IMR-90 (cell line): Measurements from ENCODE around the gene VCL. TPM values are rescaled to one million over a fixed set of nuclear protein-coding genes. Genes with fewer than 3 reads are reported as not detected.
A peak's percentile ranks its signal among the peaks of the same experiment; 100 is the strongest.
"Not testable (repeated sequence)": the region's sequence is repeated elsewhere in the genome, so short reads cannot be mapped to it uniquely, and the experiment has no call there.

Experiments used
- ATAC-seq: fragments of 200-7000 bp; cut with Tn5 transposase; 2 replicates; pipeline ENCODE4 v1.9.1; 2020; ENCODE audit warnings: low read depth, mild to moderate bottlenecking, moderate library complexity
- BruUV-seq: library from RNA; stranded (reverse); fragments of 400-500 nt; replicated peaks from 2 replicates; lab custom pipeline; 2021; lab: Mats Ljungman, UMichigan
- CTCF ChIA-PET: fragments of 300-600 bp; formaldehyde crosslinking; extraction: SDS; loops from one replicate; lab custom pipeline; 2021; ENCODE audit warnings: antibody characterized with exemption; lab: Yijun Ruan, JAX
- POLR2A ChIA-PET: fragments of 300-600 bp; sonication (Branson Sonifier 250); formaldehyde crosslinking; loops from one replicate; lab custom pipeline; 2022; ENCODE audit warnings: antibody characterized with exemption; ENCODE audit not compliant: unreplicated experiment; lab: Charles Lee
- DNase-seq: peaks from one replicate; pipeline ENCODE4 v3.0.0; 2013
- H2AFZ ChIP-seq: replicated peaks from 2 replicates; pipeline ENCODE3; 2013; ENCODE audit warnings: low read length, mild to moderate bottlenecking; ENCODE audit not compliant: poor library complexity
- H2AK5ac ChIP-seq: 2 replicates; pipeline ENCODE4 v1.6.1; 2013; ENCODE audit warnings: low read depth, low read length, inconsistent platforms
- H2AK9ac ChIP-seq: replicated peaks from 2 replicates; pipeline ENCODE3; 2013; ENCODE audit warnings: mild to moderate bottlenecking, low read depth, low read length, moderate library complexity; ENCODE audit not compliant: poor library complexity
- H2BK120ac ChIP-seq: 2 replicates; pipeline ENCODE4 v1.6.1; 2013; ENCODE audit warnings: low read depth, low read length, inconsistent platforms
- H2BK15ac ChIP-seq: 3 replicates; pipeline ENCODE4 v1.6.1; 2013; ENCODE audit warnings: low read depth, low read length, inconsistent platforms
- H2BK20ac ChIP-seq: 2 replicates; pipeline ENCODE4 v1.6.1; 2013; ENCODE audit warnings: low read depth, mild to moderate bottlenecking, inconsistent platforms, low read length, moderate library complexity
- H2BK5ac ChIP-seq: 2 replicates; pipeline ENCODE4 v1.6.1; 2013; ENCODE audit warnings: mild to moderate bottlenecking, low read depth, low read length, inconsistent platforms; ENCODE audit not compliant: poor library complexity, severe bottlenecking
- H3K14ac ChIP-seq: replicated peaks from 2 replicates; pipeline ENCODE4 v1.6.1; 2013; ENCODE audit warnings: low read depth, low read length, inconsistent platforms
- H3K18ac ChIP-seq: 2 replicates; pipeline ENCODE4 v1.6.1; 2013; ENCODE audit warnings: low read depth, low read length, control low read depth
- H3K23ac ChIP-seq: 2 replicates; pipeline ENCODE4 v1.6.1; 2013; ENCODE audit warnings: low read depth, low read length, inconsistent platforms
- H3K27ac ChIP-seq: 2 replicates; pipeline ENCODE4 v1.5.1; 2013; ENCODE audit warnings: mild to moderate bottlenecking, control low read depth, low read length; ENCODE audit not compliant: insufficient read depth
- H3K27me3 ChIP-seq: 2 replicates; pipeline ENCODE4 v1.6.1; 2013; ENCODE audit warnings: low read length; ENCODE audit not compliant: control insufficient read depth, insufficient read depth
- H3K36me3 ChIP-seq: 2 replicates; pipeline ENCODE4 v1.6.1; 2013; ENCODE audit warnings: low read length, mixed read lengths; ENCODE audit not compliant: control insufficient read depth, insufficient read depth
- H3K4ac ChIP-seq: 2 replicates; pipeline ENCODE4 v1.6.1; 2013; ENCODE audit warnings: low read depth, low read length, inconsistent platforms
- H3K4me1 ChIP-seq: 2 replicates; pipeline ENCODE4 v1.6.1; 2013; ENCODE audit warnings: low read length, mixed read lengths; ENCODE audit not compliant: control insufficient read depth, insufficient read depth
- H3K4me2 ChIP-seq: 2 replicates; pipeline ENCODE4 v1.6.1; 2013; ENCODE audit warnings: low read depth, mild to moderate bottlenecking, control low read depth, low read length, moderate library complexity
- H3K4me3 ChIP-seq: 2 replicates; pipeline ENCODE4 v1.5.1; 2013; ENCODE audit warnings: low read depth, mild to moderate bottlenecking, control low read depth, low read length, moderate library complexity; ENCODE audit not compliant: insufficient read depth
- H3K56ac ChIP-seq: 2 replicates; pipeline ENCODE4 v1.6.1; 2013; ENCODE audit warnings: low read length, inconsistent platforms; ENCODE audit not compliant: insufficient read depth; ENCODE audit errors: extremely low read depth
- H3K79me1 ChIP-seq, 2 experiments: 2 replicates each; pipeline ENCODE4 v1.6.1; 2013; ENCODE audit warnings: low read length in 2 of 2, inconsistent platforms in 1 of 2, low read depth in 1 of 2
- H3K9ac ChIP-seq: 2 replicates; pipeline ENCODE4 v1.6.1; 2013; ENCODE audit warnings: low read depth, low read length, control low read depth
- H3K9me1 ChIP-seq: 2 replicates; pipeline ENCODE4 v1.6.1; 2013; ENCODE audit warnings: low read length, inconsistent platforms; ENCODE audit not compliant: insufficient read depth
- H3K9me3 ChIP-seq: 2 replicates; pipeline ENCODE4 v1.6.1; 2013; ENCODE audit warnings: low read length; ENCODE audit not compliant: control insufficient read depth, insufficient read depth
- H4K20me1 ChIP-seq: 2 replicates; pipeline ENCODE4 v1.6.1; 2013; ENCODE audit warnings: low read length, inconsistent platforms; ENCODE audit not compliant: insufficient read depth
- H4K5ac ChIP-seq: 2 replicates; pipeline ENCODE4 v1.6.1; 2013; ENCODE audit warnings: mild to moderate bottlenecking, low read depth, low read length, control low read depth
- H4K8ac ChIP-seq, 2 experiments: 2 replicates each; pipeline ENCODE4 v1.6.1; 2013; ENCODE audit warnings: low read depth in 2 of 2, low read length in 2 of 2, control low read depth in 1 of 2, inconsistent platforms in 1 of 2
- H4K91ac ChIP-seq: 2 replicates; pipeline ENCODE4 v1.6.1; 2013; ENCODE audit warnings: low read depth, low read length, inconsistent platforms; ENCODE audit not compliant: insufficient read depth
- WGBS, 2 experiments: methylation state at CpG; one replicate each; pipeline versions ENCODE4 v1.1.5 to v1.1.7; 2013; ENCODE audit warnings: missing lambda C conversion rate in 2 of 2; ENCODE audit not compliant: insufficient read length in 1 of 2; ENCODE audit errors: extremely low coverage in 2 of 2; 5-methylcytosine and 5-hydroxymethylcytosine counted together
- dilution Hi-C: fragments of 300-500 bp; cut with HindIII; formaldehyde crosslinking; loops from one replicate; pipeline ENCODE4 v1.14.3; 2018; ENCODE audit warnings: low sequenced_read_pairs; ENCODE audit not compliant: unreplicated experiment
- in situ Hi-C: fragments of 300-500 bp; cut with MboI; formaldehyde crosslinking; loops from 3 replicates; pipeline ENCODE4 v1.14.3; 2019; ENCODE audit warnings: low sequenced_read_pairs, inconsistent platforms, mixed read lengths
- intact Hi-C: fragments of 100-400 bp; cut with micrococcal nuclease; formaldehyde crosslinking; loops from 2 replicates; pipeline ENCODE4 v1.10.0; 2022
- polyA plus RNA-seq, 3 experiments: library from polyadenylated mRNA; depleted of rRNA; stranded (reverse); fragments of >200 nt; gene quantifications; 2 replicates each; pipeline ENCODE4 v1.2.3, GENCODE V29; 2012; ENCODE audit warnings: low replicate concordance in 1 of 3
- total RNA-seq: library from RNA; depleted of rRNA; stranded (reverse); fragments of >200 nt; gene quantifications from 2 replicates; pipeline ENCODE4 v1.2.3, GENCODE V29; 2012

VCL gene
- total and polyA plus RNA-seq, 2 of the 4 experiments (the other 2 are of a cell fraction), result 227 to 283 TPM

DNA sequence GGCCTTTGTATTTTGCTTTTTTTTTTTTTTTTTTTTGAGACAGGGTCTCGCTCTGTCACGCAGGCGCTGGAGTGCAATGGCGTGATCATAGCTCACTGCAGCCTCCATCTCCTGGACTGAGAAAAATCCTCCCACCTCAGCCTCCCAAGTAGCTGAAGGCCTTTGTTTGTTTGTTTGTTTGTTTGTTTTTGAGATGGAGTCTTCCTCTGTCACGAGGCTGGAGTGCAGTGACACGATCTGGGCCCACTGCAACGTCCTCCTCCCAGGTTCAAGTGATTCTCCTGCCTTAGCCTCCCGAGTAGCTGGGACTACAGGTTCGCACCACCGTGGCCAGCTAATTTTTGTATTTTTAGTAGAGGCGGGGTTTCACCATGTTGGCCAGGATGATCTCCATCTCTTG lies 2.3 kb downstream of the VCL start:
- peak overlapping the region; percentile 68; the same call in 1 of the 2 replicates for H3K23ac ChIP-seq
- H3K27me3 ChIP-seq, H2BK20ac ChIP-seq, in situ Hi-C loops, BruUV-seq, H4K91ac ChIP-seq, ATAC-seq, H3K9me3 ChIP-seq, H4K8ac ChIP-seq, H4K5ac ChIP-seq, intact Hi-C loops, H2AFZ ChIP-seq, H2BK120ac ChIP-seq, H2BK15ac ChIP-seq, H3K4me1 ChIP-seq, dilution Hi-C loops, H3K56ac ChIP-seq, H2AK9ac ChIP-seq, DNase-seq, H2AK5ac ChIP-seq: not testable (repeated sequence)
- H3K9me1 ChIP-seq, result peaks cover 13% of the 10 kb centered on the region
- ChIA-PET CTCF (interaction anchor here (0.6 to 2.4 kb wide), 5 partner anchors 12 to 121 kb away, joined by 3 to 7 read pairs (median 5); no protein-coding TSS in a partner anchor), POLR2A (interaction anchor here (0.5 to 2.5 kb wide), 6 partner anchors 29 to 113 kb away, joined by 3 to 16 read pairs (median 9); no protein-coding TSS in a partner anchor)
- 0 out of 2 replicates have a peak overlapping the region, but pooled peaks have one; percentile 23 for H3K18ac ChIP-seq
- H4K20me1 ChIP-seq, result peaks cover 71% of the 10 kb centered on the region
- H3K4me3 ChIP-seq, result peak overlapping the region; percentile 92
- H3K79me1 ChIP-seq, result peaks cover 0 to 37% of the 10 kb centered on the region in 2 experiments; a peak in 2 of 4 replicates
- H3K36me3 ChIP-seq, result peaks cover 18% of the 10 kb centered on the region
- H3K9ac ChIP-seq, result peak overlapping the region; percentile 99
- peak overlapping the region; percentile 92 for H2BK5ac ChIP-seq
- H3K4me2 ChIP-seq, result peak overlapping the region; percentile 83
- WGBS, 2 experiments, result 100% methylated on average over 4 of the region's 11 CpGs; no CpG with 5 or more reads in 1 of the 2 experiments
- peak overlapping the region; percentile 47 for H3K4ac ChIP-seq
- H3K14ac ChIP-seq, result peak overlapping the region; percentile 89
- H3K27ac ChIP-seq, result peak overlapping the region; percentile 53; the same call in 1 of the 2 replicates
